WTC11 (cell line): ENCODE measurements around the gene LIPM. TPM values are rescaled to one million over a fixed set of nuclear protein-coding genes. Genes with fewer than 3 reads are reported as not detected.

Experiments
- ATAC-seq: fragments of 200-7000 bp; cut with Tn5 transposase; 2 replicates; pipeline ENCODE4 v1.10.0; 2021; ENCODE audit warnings: mild to moderate bottlenecking, moderate library complexity
- CTCF ChIA-PET: fragments of 300-600 bp; sonication (Branson Sonifier 250); formaldehyde crosslinking; loops from one replicate; lab custom pipeline; 2021; ENCODE audit warnings: antibody characterized with exemption; lab: Charles Lee
- POLR2A ChIA-PET: fragments of 350-600 bp; sonication (Branson Sonifier 250); formaldehyde crosslinking; loops from one replicate; lab custom pipeline; 2021; ENCODE audit warnings: antibody characterized with exemption; lab: Charles Lee
- DNase-seq: peaks from one replicate; pipeline ENCODE4 v3.0.0; 2021; ENCODE audit warnings: low spot score
- H3K27ac Mint-ChIP-seq: 2 replicates; pipeline ENCODE4 v1.8.0; 2021; ENCODE audit warnings: mixed read lengths
- H3K27me3 Mint-ChIP-seq: 2 replicates; pipeline ENCODE4 v1.8.0; 2021; ENCODE audit warnings: low read depth, mild to moderate bottlenecking, moderate library complexity, mixed read lengths
- H3K36me3 Mint-ChIP-seq: 2 replicates; pipeline ENCODE4 v1.8.0; 2021; ENCODE audit warnings: mixed read lengths
- H3K4me1 Mint-ChIP-seq: 2 replicates; pipeline ENCODE4 v1.8.0; 2022; ENCODE audit warnings: mixed read lengths
- H3K4me3 Mint-ChIP-seq: 2 replicates; pipeline ENCODE4 v1.8.0; 2021; ENCODE audit warnings: mild to moderate bottlenecking, moderate library complexity, mixed read lengths
- H3K9me3 Mint-ChIP-seq: 2 replicates; pipeline ENCODE4 v1.8.0; 2021; ENCODE audit warnings: mixed read lengths
- E2F4 ChIP-seq: sonication (generic); formaldehyde crosslinking; IDR thresholded peaks from 2 replicates; pipeline ENCODE4 v1.8.1; 2022; ENCODE audit warnings: low read depth, mild to moderate bottlenecking, moderate library complexity, missing genetic modification reagents, borderline replicate concordance
- FOXP1 ChIP-seq: sonication (generic); formaldehyde crosslinking; IDR thresholded peaks from 2 replicates; pipeline ENCODE4 v1.8.0; 2022; ENCODE audit warnings: missing genetic modification reagents, mild to moderate bottlenecking, moderate library complexity, borderline replicate concordance
- GTF2I ChIP-seq: fragments of 250-450 bp; sonication (Bioruptor Pico); conservative IDR thresholded peaks from 2 replicates; pipeline ENCODE4 v1.4.0; 2021; ENCODE audit warnings: mild to moderate bottlenecking
- HMGXB4 ChIP-seq: sonication (generic); formaldehyde crosslinking; IDR thresholded peaks from 2 replicates; pipeline ENCODE4 v1.8.1; 2023; ENCODE audit warnings: mild to moderate bottlenecking, moderate library complexity, missing genetic modification reagents
- KAT7 ChIP-seq: sonication (generic); formaldehyde crosslinking; IDR thresholded peaks from 2 replicates; pipeline ENCODE4 v1.8.1; 2023; ENCODE audit warnings: missing genetic modification reagents, mild to moderate bottlenecking, borderline replicate concordance
- MAX ChIP-seq: sonication (generic); formaldehyde crosslinking; IDR thresholded peaks from 2 replicates; pipeline ENCODE4 v1.8.0; 2022; ENCODE audit warnings: mild to moderate bottlenecking, missing genetic modification reagents
- NFATC4 ChIP-seq: fragments of 250-450 bp; sonication (Bioruptor Pico); IDR thresholded peaks from 2 replicates; pipeline ENCODE4 v1.9.0; 2021; ENCODE audit warnings: mild to moderate bottlenecking
- NFE2L1 ChIP-seq: sonication (generic); formaldehyde crosslinking; IDR thresholded peaks from 2 replicates; pipeline ENCODE4 v1.8.1; 2023; ENCODE audit warnings: missing genetic modification reagents
- PRDM15 ChIP-seq: sonication (generic); formaldehyde crosslinking; IDR thresholded peaks from 2 replicates; pipeline ENCODE4 v1.8.0; 2022; ENCODE audit warnings: missing genetic modification reagents
- SMAD3 ChIP-seq: sonication (generic); formaldehyde crosslinking; IDR thresholded peaks from 2 replicates; pipeline ENCODE4 v1.8.0; 2022; ENCODE audit warnings: missing genetic modification reagents, mild to moderate bottlenecking, borderline replicate concordance
- TEAD4 ChIP-seq: sonication (generic); formaldehyde crosslinking; IDR thresholded peaks from 2 replicates; pipeline ENCODE4 v1.8.0; 2022; ENCODE audit warnings: mild to moderate bottlenecking, missing genetic modification reagents
- USF2 ChIP-seq: sonication (generic); formaldehyde crosslinking; IDR thresholded peaks from 2 replicates; pipeline ENCODE4 v1.8.1; 2023; ENCODE audit warnings: mild to moderate bottlenecking, missing genetic modification reagents, moderate library complexity
- ZMAT4 ChIP-seq: fragments of 250-450 bp; sonication (Bioruptor Pico); IDR thresholded peaks from 2 replicates; pipeline ENCODE4 v1.9.0; 2021; ENCODE audit warnings: mild to moderate bottlenecking
- ZNF121 ChIP-seq: sonication (generic); formaldehyde crosslinking; IDR thresholded peaks from 2 replicates; pipeline ENCODE4 v1.8.0; 2023; ENCODE audit warnings: missing genetic modification reagents
- ZNF138 ChIP-seq: sonication (generic); formaldehyde crosslinking; conservative IDR thresholded peaks from 2 replicates; pipeline ENCODE4 v1.8.1; 2022; ENCODE audit warnings: mild to moderate bottlenecking, moderate library complexity, missing genetic modification reagents
- ZNF232 ChIP-seq: sonication (generic); formaldehyde crosslinking; IDR thresholded peaks from 2 replicates; pipeline ENCODE4 v1.8.0; 2022; ENCODE audit warnings: mild to moderate bottlenecking, missing genetic modification reagents
- ZNF281 ChIP-seq: sonication (generic); formaldehyde crosslinking; IDR thresholded peaks from 2 replicates; pipeline ENCODE4 v1.8.0; 2023; ENCODE audit warnings: mild to moderate bottlenecking, missing genetic modification reagents
- ZNF317 ChIP-seq: sonication (generic); formaldehyde crosslinking; IDR thresholded peaks from 2 replicates; pipeline ENCODE4 v1.8.1; 2023; ENCODE audit warnings: low read depth, mild to moderate bottlenecking, moderate library complexity, missing genetic modification reagents, borderline replicate concordance
- ZSCAN18 ChIP-seq: fragments of 250-450 bp; sonication (Bioruptor Pico); IDR thresholded peaks from 2 replicates; pipeline ENCODE4 v2.1.2; 2022; ENCODE audit warnings: mild to moderate bottlenecking, moderate library complexity
- total RNA-seq: library from RNA; stranded (reverse); gene quantifications from 3 replicates; pipeline ENCODE4 v1.2.3, GENCODE V29; 2021

Gene LIPM
- total RNA-seq, 1 experiment from 2014 or later = not detected

GRCh38 chr10:88858491-88858890 is 56.0 kb downstream of the LIPM start (continued):
- no peak for TF ChIP-seq ZSCAN18 (CRISPR knock-in tag)
- no peak for TF ChIP-seq ZNF317
- TF ChIP-seq E2F4 (CRISPR knock-in tag) = no peak
- TF ChIP-seq KAT7 (CRISPR knock-in tag) = no peak
- TF ChIP-seq SMAD3 (CRISPR knock-in tag) = no peak
- no peak for TF ChIP-seq ZNF281 (CRISPR knock-in tag)
- TF ChIP-seq USF2 (CRISPR knock-in tag) = no peak
- no peak for TF ChIP-seq PRDM15
- no peak for TF ChIP-seq NFE2L1 (CRISPR knock-in tag)
- no peak for TF ChIP-seq ZNF138 (CRISPR knock-in tag)
- no peak for TF ChIP-seq MAX
- TF ChIP-seq FOXP1 (CRISPR knock-in tag) = no peak
- TF ChIP-seq HMGXB4 (CRISPR knock-in tag) = no peak
- TF ChIP-seq ZNF121 (CRISPR knock-in tag) = no peak
- TF ChIP-seq, all 79 proteins: peak for 0

GRCh38 chr10:88861036-88861435 is 58.5 kb downstream of the LIPM start:
- Mint-ChIP-seq H3K9me3 (no peaks in the 10 kb centered on the region), H3K36me3 (no peaks in the 10 kb centered on the region), H3K4me3 (no peak overlapping the region), H3K27ac (no peak overlapping the region), H3K4me1 (no peaks in the 10 kb centered on the region), H3K27me3 (no peaks in the 10 kb centered on the region)
- ChIA-PET POLR2A (no interaction called here), CTCF (interaction anchor here (1.0 kb wide), 1 partner anchor 74 kb away, joined by 3 read pairs; no protein-coding TSS in a partner anchor)
- ATAC-seq = no peak
- DNase-seq = no peak
- TF ChIP-seq ZNF232 (CRISPR knock-in tag) = no peak
- no peak for TF ChIP-seq NFATC4 (CRISPR knock-in tag)
- no peak for TF ChIP-seq TEAD4 (CRISPR knock-in tag)
- TF ChIP-seq ZMAT4 (CRISPR knock-in tag) = no peak
- no peak for TF ChIP-seq HMGXB4 (CRISPR knock-in tag)
- no peak for TF ChIP-seq GTF2I (CRISPR knock-in tag)
